ENCODE data around the gene AGR3. TPM values are rescaled to one million over a fixed set of nuclear protein-coding genes. Genes with fewer than 3 reads are reported as not detected.

Gene AGR3
- total RNA-seq, result not detected in 2 replicates
- not detected for polyA plus RNA-seq (2012)

DNA sequence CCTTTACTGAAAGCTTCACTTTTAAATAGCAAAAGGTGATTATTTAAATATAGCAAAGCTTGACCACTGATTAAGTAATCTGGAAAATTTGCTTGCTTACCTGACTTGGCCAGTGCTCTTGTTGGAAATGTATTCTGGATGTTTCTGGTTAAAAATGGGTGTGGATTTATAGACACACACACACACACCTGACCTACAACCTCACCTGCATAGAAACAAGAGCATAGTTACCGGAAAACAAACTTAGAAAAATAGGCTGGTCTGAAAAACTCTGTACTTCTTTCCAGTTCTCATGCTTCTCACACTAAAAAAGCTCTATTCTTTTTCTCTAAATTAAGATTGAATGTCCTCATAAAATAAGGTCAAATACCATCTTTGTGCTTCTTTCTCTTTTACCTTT lies at the start of gene AGR3:
Gene AGR3 (minus strand): TSS at position 140 of the 400 bp plus-strand sequence. CDS start 3,365 bp downstream, outside the sequence.
- no peak for DNase-seq (ENCODE audit: low read depth)

DNA sequence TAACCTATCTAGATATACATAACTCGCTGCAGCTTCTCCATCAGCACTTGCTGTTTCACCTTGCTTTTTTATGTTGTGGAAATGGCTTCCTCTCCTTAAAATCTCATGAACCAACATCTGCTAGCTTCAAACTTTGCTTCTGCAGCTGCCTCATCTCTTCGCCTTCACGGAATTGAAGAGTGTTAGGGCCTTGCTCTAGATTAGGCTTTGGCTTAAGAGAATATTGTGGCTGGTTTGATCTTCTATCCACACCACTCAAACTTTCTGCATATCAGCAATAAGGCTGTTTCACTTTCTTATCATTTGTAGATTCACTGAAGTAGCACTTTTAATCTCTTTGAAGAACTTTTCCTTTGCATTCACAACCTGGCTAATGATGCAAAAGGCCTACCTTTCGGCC lies 49.2 kb upstream of the AGR3 start:
- no peak for DNase-seq (ENCODE audit: low read depth)

DNA sequence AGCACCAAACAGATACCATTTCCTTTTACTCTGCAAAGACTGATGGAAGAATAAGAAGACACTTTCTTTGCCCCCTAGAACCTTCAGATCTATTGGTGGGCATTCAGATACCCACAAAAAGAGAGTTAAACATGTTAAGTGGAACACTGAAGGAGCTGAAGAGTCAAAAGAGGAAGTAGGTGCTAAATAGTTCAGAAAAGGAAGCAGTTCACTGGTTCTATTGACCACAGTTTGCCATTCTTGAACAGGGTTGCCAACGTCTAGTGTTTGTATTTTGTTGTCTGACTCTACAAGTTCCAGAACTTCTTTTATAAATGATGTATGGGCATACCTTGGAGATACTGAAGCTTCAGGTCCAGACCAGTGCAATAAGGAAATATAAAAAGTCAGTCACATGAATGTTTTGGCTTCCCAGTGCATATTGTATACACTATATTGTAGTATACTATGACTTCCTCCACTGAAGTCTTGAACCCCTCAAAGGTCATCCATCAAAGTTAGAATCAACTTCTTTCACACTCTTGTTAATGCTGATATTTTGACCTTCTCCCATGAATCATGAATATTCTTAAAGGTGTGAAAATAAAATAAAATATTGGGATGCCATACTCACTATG lies 47.5 kb upstream of the AGR3 start:
- no peak for DNase-seq (ENCODE audit: low read depth)

DNA sequence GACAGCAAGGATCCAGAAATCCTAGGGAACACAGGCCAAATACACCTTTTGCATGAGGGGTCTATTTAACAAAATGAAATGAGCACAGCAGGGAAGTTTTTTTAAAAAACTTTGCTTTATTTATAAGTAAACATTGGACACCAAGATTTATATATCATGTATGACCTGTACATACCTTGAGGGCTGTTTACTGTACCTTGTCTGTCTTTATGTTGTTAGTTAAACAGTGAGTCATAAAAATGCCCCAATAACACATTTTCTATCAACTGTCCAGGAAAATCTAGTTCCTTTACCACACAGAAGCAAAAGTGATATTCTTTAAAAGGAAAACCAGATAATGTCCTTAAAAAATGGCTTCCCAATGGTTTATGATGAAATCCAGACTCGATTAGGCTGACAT lies 45.1 kb upstream of the AGR3 start:
- DNase-seq (ENCODE audit: low read depth), result no peak

DNA sequence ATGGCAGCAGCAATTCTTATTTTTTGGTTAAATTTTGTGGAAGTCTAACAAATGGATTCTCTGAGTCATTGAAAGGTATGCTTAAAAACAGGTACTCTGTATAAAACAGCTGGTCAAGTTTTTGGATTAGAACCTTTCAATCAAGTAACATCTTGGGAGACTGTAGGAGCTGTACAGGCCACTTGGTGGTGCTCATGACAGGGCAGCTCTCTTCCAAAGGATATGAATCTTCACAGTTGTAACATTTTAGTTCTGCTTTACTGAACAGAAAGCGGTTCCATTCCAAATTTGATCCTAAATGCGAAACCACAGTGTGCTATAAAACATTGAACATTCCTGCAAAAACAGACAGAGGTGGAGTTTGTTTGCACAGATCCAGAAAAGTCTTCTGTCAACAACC lies 44.5 kb upstream of the AGR3 start:
- peak; percentile 68 for DNase-seq (ENCODE audit: low read depth)

DNA sequence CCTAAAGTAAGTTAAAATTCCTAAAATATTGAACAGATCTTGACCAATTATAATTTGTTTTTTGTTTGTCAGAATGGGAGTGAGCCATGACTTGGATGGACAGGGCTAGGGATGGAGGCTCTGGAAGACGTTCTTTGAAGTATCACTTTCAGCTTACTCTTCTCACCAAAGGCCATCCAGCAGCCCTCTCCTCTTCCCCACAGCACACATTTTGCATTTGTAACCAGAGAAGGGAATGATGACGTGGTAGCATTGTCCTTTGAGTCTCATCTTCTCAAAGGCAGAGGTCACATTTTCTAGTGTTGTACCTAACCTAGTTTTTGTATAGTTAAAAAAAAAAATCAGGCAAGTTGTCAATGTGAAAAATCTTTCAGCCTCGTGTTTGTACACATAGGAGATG lies 43.8 kb upstream of the AGR3 start:
- no peak for DNase-seq (ENCODE audit: low read depth)

DNA sequence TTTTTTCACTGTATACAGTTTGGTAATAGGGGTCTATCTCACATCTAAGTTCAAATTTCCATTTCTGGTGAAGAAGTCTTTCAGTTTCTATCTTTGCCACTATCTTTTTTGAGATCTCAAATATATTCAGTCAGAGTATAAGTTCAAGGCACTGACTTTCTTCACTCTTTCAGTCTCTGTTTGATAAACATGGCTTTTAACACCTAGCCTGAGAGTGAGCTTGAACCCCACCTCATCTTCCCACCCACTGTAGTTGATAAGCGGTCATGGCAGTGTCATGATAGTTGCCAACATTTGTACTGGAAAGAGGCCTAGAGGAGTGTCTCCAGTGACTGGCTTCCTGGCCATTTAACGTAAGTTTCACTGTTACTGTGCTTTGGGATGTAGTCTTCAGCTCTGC lies 41.2 kb upstream of the AGR3 start:
- DNase-seq (ENCODE audit: low read depth), result no peak

DNA sequence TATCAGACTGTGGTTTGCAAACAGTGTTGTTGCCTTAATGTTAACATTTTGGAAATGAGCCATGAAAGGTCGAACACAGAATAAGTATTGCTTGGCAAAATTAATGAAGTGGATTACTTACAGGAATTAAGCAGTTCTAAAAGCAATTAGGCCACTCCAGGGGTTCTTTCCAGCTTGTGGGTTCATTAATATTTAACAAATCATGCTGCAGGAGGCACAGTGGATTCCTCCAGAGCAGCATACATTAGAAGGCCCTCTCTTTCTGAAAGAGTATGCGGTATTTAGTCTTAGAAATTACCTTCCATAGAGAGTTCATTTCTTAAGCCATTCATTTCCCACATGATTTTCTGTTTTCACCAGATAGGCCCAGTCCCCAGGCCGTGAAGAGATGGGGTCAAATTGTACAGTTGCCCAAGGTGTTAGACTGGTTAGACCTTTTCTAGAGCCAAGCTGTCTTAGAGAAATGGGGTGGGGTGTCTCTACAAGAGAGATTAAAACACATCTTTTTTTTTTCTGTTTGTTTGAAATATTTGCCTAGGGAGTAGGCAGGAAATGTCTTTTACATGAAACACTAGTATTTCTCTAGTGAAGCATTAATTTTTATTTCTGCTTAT lies 40.0 kb upstream of the AGR3 start:
- DNase-seq (ENCODE audit: low read depth), result no peak

DNA sequence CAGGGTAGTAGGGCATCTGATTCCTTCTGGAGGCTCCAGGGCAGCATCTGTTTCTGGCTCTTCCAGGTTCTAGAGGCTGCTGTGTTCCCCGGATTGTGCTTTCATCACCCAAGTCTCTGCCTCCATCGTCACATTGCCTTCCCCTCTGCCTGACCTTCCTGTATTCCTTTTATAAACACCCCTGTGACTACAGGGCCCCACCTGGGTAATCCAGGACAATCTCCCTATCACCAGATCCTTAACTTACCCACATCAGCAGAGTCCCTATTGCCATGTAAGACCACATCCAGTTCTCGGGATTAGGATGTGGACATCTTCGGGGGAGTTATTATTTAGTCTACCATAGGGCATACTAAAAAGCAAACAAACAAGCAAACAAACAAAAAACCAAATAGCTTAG lies 39.4 kb upstream of the AGR3 start:
- no peak for DNase-seq (ENCODE audit: low read depth)

DNA sequence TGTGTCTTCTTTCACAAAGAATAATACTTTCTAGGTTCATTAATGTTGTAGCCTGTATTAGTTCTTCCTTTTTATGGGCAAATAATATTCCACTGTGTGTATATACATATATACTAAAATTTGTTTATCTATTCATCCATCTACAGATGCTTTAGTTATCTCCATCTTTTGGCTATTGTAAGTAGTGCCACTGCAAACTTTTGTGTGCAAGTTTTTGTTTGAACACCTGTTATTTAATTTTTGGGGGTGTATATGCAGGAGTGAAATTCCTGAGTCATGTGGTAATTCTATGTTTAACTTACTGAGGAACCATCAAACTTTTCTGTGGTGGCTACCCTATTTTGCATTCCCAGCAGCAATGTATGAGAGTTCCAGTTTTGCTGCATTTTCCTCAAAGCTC lies 37.7 kb upstream of the AGR3 start:
- DNase-seq (ENCODE audit: low read depth), result no peak

DNA sequence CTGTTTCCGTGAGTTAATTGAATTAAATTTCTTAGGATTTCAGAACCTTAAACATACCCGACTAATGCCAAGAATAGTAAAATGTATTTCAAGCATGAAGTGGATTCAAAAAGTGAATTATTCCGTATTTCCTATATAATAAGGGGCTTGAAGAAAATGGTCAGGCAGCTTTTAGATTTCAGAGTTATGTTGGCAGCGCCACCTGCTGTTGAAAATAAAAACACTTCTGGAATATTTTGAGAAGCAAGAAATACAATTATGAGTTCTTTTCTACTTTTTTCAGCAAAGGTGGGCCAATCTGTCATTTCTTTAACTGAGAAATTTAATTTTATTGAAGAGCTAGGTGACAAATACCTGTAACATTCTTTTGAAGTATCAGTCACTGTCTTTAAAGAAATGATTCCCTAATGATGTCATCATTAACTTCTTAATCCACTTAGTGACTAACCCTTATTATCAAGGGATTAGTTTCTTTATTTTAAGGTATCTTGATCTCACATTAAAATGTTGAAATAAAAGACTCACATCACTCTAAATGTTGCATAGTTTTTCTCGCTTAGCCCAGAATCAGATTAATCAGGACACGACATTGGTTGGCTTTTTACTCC lies 36.6 kb upstream of the AGR3 start:
- peak; percentile 75 for DNase-seq (ENCODE audit: low read depth)

DNA sequence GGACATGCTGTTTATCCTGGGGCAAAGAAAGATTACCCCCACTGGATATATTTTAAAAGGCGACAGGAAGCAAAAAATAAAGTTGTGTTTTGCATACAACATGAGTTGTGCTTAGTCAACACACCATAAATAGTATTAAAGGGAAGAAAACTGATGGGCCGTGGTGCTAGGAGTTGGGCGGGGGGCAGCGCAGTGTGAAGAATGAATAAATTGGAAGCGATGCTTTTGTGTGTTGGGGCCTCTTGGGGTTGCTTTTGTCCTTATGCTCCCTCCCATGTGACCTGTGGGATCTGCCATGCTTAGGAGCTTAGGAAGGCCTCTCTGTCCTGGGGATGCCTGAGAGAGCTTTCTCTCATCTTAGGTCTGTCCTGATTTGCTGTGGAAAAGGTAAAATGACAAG lies 35.0 kb upstream of the AGR3 start:
- no peak for DNase-seq (ENCODE audit: low read depth)

DNA sequence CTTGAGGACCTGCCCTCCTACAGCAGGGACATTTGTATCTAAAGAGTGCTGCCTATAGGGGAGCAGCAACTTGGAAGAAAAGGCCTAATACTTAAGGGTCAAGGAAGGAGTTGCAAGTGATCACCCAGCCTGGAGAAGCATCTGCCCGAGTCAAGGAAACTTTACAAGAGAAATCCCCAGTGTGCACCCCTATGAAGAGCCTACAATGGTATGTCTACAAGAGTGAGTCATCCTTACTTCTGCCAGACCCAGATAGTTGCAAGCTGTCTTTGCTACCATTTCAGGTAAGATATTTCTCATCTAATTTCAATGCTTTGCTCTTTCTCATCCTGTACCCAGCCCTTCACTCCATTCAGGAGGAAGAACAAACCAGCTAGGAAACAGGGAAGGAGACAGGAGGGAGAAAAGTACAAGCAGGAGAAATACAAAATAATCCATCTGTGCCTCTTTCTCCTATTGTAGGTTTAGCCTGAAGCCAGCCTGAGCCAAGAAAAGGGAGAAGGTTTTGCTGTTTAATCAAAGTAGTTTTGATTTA lies 34.4 kb upstream of the AGR3 start:
- DNase-seq (ENCODE audit: low read depth), result peak; percentile 83

DNA sequence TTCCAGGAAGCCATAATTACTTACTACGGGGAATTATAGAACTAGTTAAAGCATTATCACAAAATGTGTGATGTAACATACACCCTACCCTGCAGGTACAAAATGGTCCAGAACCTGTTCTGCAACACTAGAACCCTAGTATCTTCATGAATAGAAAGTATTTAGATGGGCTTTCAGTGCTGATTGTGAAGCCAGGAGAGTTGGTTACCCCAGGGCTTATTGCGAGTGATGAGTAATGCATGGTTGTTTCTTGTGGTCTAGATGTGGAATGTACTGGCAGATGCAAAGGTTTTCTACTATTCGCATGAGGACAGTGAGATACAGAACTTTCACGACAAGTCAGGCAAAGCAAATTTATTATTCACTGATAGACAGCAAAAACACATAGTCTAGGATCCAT lies 33.6 kb upstream of the AGR3 start:
- peak; percentile 89 for DNase-seq (ENCODE audit: low read depth)

DNA sequence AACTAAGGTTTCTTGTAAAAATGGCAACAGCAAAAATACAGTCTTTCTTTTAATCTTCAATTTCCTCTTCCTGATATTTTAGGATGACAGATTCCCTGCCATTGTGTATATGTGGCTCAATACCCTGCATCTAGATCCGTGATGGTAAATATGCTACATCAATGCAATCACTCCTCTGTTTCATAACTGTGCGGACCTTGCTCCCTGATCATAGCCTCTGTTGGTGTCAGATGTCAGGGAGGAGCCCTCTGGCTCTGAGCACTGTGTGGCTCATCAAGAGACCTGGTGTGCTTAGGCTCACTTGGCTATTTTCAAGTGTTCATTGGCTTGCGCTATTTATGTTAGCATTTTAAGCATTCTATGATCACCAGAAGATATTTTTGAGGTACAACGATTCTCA lies 33.0 kb upstream of the AGR3 start:
- DNase-seq (ENCODE audit: low read depth), result peak; percentile 77

DNA sequence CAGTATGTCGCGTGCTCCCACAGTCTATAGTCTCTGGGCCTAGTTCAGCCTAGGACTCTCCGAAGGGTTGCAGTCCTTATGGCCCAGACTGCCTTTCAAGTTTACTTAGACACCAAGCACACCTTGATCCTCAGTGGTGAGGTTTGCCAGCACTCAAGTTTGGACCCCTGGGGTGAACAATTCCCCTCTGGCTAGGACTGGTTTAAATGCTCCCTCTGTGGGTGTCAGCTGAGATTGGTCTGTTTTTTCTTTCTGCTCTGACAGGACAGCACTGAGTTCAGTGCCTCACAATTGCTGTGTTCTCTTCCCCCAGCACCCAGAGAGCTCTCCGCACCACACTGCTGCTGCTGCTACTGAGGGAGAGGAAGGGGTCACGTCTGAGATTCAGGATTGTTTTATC lies 31.9 kb upstream of the AGR3 start:
- DNase-seq (ENCODE audit: low read depth), result no peak

DNA sequence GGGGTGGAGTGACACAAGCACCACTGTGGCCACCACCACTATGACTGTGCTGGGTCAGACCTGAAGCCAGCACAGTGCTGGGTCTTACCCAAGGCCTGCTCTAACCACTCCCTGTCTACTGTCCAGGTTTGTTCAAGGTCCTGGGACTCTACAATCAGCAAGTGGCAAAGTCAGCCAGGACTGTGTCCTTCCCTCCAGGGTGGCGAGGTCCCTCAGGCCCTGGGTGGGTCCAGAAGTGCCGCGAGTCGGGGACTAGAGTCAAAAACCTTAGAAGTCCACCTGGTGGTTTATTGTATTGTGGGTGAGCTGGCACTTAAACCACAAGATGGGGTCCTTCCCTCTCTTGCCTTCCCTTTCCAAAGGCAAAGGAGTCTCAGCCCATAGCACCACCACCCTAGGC lies 30.8 kb upstream of the AGR3 start:
- DNase-seq (ENCODE audit: low read depth), result no peak

DNA sequence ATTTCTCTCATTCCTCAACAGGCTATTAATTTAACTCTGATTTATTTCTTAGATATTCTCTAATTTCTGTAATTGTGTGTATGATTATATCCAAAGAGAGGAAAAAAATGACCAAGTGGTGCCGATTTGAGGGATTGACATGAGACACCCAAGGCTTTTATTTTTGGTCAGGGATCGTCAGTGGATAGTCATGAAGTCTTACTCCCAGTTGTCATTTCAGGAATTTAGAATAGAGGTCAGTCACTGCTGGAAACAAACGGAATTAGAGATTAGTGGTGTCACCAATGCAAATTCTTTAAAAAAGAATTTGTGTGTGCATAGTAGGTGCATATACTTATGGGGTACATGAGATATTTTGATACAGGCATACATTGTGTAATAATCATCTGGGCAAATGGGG lies 26.8 kb upstream of the AGR3 start:
- DNase-seq (ENCODE audit: low read depth), result peak; percentile 84

DNA sequence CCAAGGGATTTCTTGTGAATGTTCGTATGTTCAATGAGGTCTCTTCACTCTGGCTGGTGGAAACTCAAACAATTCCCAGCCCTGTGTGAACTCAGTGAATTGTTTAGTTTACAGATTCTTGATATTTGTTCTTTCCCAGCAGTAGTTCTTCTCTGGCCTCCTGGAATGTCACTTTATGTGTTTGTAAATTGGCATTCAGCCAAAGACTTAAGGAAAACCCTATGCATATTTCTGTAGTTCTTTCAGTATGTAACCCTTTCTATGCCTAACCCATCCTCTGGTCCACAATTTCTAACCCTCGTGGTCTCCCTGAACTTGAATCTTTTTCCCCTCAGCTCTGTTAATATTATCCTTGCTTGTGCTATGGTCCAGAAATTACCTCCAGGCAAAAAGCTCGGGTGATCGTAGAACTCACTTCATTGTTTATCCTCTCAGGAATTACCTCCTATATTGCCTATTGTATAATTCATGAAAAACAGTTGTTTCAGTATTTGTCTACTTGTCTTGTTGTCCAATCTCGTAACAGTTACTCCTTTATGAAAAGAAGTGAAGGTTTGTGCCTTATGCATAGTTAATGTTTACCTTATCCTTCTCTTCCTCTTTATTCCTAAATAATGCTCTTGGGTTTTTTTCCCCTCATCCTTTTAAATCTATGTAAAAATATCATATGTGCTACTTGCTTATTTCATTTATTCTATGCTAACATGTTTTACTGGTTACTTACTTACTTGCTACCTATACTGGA lies 23.7 kb upstream of the AGR3 start:
- no peak for DNase-seq (ENCODE audit: low read depth)

DNA sequence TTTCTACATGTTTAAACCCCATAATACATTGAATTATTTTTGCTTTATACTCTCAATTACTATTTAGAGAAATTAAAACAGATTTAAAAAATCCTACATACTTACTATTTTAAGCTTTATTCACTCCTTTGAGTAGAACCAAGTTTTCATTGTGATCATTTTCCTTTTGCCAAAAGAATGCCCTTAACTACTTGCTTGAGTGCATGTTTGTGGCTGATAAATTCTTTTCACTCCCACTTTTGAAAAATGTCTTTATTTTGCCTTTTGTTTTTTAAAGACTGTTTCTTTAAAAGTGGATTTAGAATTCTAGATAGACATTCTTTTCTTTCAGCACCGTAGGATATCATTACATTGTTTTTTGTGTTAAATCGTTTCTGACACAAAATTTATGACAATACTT lies 22.3 kb upstream of the AGR3 start:
- DNase-seq (ENCODE audit: low read depth), result peak; percentile 28

DNA sequence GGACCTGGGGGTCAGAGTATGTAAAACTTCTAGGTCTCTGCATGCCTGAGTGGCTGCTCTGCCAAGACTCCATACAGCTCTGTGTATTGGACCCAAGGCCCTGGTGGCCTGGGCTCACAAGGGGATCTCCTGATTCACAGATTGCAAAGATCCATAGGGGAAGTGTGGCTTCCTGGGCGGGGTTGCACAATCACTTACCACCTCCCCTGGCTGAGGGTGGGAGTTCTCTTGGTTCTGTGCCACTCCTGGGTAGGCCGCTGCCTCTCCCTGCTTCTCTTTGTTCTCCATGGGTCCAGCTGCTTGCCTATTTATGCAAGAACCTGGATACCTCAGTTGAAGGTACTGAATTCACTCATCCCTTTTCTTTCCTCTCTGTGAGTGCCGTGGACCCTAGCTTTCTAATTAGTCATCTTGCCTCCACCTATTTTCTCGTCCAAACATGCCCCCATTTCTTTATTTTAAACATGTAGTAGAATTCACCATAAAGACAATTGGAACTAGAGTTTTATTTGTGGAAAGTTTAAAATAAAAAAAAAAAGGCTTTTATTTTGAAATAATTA lies 18.5 kb upstream of the AGR3 start:
- DNase-seq (ENCODE audit: low read depth), result no peak
